ENCODE measurements around the gene RASSF4. TPM values are rescaled to one million over a fixed set of nuclear protein-coding genes. Genes with fewer than 3 reads are reported as not detected.

Gene RASSF4, protein sequence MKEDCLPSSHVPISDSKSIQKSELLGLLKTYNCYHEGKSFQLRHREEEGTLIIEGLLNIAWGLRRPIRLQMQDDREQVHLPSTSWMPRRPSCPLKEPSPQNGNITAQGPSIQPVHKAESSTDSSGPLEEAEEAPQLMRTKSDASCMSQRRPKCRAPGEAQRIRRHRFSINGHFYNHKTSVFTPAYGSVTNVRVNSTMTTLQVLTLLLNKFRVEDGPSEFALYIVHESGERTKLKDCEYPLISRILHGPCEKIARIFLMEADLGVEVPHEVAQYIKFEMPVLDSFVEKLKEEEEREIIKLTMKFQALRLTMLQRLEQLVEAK
- total RNA-seq (2014; rRNA removed; shearing (Covaris generic)): 7.6 and 7.8 TPM in 2 replicates

DNA sequence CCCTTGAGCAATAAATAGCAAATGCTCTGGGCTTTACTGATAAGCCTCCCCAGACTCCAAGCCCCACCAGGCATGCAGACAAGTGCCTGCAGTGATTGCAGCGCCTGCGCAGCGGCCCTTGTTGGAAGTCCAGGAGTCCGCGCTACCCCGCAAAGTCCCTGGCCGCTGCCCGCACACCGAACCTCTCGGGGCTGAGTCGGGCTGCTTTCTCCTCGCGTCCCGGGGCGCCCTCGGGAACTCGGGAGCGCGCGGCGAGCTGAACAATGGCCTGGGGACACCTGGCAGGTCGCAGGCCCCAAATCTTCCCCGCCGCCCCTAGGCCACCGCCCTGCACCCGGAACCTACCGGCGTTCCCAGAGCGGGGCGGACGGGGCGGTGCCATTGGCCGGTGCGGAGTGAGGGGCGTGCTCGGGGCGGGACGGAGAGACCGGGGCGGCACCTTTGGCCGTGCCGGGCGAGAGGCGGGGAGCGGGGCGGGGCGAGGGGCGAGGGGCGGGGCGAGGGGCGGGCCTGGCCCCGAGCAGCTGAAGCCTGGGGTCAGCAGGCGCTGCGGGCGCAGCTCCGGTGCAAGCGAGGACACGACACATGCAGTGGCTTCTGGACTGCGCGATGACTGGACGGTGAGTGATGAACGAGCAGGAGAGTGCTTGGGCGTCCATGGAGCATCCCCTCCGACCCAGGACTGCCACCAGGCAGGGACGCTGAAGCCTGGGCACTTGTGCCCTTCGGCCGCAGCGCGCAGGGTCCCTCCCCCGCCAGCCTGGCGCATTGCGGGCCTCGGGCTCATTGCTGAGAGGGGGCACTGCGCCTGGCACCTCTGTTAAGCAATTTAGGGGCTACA lies at the start of gene RASSF4:
RASSF4 (plus strand) TSS at position 556 of the 841 bp plus-strand sequence. CDS start 10,401 bp downstream, outside the sequence.
- DNase-seq (ENCODE audit: low spot score): peak; percentile 74

DNA sequence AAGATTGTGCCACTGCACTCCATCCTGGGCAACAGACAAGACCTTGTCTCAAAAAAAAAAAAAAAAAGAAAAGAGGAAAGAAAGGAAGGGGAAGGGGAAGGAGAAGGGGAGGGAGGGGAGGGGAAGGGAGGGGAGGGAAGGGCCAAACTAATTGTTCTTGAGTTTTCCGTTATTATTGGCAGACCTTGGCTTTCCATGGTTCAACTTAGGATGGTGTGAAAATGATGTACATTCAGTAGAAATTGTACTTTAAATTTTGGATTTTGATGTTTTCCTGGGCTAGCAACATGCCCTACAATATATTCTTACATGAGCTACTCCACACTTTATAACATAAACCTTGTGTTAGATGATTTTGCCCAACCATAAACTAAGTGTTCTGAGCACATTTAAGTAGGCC lies 49.7 kb upstream of the RASSF4 start:
- DNase-seq (ENCODE audit: low spot score): no peak

DNA sequence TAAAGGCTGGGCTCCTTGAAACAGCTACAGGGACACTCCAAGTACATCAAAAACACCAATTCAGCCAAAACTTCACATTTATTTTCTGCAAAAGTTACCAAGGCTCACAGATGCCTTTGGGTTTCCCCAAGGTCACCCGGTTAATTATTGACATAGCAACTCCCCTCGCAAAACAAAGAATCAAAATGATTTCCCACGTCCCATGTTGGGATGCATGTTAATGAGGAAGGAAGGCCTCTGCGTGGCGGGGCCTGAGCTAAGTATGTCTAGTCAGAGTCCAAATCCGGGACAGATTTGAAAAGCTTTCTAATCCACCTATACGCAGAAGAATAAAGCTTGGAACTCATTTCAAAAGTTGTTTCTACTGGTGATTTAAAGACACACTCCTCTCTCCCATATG lies 49.0 kb upstream of the RASSF4 start:
- DNase-seq (ENCODE audit: low spot score): no peak

DNA sequence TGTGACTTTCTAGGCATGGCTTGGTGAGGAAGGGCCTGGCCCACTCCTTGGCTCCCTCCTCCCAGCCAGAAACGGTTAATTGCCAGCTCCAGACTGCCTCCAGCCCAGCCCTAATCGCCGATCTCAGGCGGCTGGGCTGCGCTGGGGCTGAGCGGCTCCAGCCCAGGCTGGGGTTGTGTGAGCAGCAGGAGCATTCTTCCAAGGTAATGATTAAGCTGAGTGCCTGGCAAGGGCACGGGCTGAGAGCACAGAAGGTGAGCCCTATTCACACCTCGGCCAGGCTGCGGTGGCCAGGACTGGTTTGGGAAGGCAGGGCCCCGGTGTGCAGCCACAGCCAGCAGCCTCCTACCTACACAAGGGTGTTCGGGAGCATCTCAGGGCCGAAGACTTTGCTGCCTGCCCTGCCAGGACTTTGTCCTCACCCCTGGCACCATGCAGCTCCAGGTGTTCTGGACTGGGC lies 48.5 kb upstream of the RASSF4 start, which contains the start of gene TMEM72:
TMEM72 (plus strand) TSS at position 257 of the 460 bp plus-strand sequence; CDS start at position 433, 176 bp downstream.
- DNase-seq (ENCODE audit: low spot score): no peak

DNA sequence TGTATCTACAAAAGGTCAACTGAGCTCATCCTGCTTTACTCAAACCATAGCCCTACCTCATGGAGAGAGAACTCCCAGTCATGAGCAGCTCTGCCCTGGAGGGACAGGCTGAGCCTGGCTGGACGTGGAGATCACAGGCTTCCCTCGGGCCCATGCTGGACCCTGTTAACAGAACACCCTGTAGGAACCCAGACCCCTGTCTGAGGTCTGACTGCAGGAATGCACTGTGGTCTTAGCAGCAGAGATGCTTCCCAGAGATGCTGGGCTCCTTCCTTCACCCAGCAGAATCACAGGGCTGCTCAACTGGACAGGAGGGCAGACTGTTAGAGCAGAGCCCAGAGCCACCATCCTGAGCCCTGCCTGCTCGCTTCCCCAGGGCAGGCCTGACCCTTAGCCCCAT lies 47.7 kb upstream of the RASSF4 start:
- DNase-seq (ENCODE audit: low spot score): no peak

DNA sequence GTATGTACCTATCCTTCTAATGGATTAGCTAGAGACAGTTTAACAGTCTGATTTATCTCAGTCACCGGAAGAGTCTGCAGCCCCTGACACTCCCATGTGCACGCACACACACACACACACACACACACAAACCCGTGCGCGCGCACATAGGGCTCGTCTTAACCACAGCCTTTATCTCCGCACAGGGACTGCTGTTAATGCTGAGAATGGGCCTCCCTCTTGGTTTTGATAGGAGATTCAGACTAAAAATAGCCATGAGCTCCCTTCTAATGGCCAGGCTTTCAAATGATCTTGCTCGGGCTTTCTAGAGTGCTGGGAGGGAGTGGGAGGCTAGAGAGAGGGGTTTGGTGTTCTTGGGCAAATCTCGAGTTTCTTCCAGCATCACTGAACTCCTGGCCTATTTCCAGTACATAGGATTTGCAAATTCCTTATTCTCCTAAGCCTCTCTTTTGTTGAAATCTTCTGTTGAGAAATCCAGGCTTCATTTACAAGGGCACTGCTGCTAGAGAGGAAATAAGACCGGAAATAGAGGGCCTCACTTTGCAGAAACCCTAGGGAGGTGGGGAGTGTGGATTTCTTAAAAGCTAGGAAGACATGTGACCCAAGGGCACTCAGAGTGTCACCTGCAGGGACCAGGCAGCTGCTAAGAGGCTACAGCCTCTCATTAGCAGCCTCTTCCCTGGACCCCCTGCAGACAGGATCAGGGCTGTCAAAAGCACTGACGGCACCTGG lies 46.1 kb upstream of the RASSF4 start:
- DNase-seq (ENCODE audit: low spot score): no peak

DNA sequence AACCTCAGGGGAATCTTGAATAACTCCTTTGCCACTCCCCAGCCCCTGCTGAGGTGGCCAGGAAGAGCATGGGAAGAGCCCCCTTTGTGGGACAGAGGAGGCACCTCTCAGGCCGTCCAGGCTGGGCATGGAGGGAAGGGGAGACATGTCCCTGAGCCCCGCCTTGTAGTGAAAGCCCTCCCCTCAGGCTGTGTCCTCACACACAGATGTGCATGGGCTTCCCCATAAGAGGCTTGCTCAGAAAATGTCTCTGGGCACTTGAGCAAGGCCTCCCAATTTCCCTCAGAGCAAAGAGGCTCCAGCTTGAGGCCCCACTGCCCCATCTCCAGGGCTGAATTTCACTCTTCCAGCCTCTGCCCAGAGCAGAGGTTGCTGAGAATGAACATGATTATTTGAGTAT lies 44.7 kb upstream of the RASSF4 start:
- DNase-seq (ENCODE audit: low spot score): no peak

DNA sequence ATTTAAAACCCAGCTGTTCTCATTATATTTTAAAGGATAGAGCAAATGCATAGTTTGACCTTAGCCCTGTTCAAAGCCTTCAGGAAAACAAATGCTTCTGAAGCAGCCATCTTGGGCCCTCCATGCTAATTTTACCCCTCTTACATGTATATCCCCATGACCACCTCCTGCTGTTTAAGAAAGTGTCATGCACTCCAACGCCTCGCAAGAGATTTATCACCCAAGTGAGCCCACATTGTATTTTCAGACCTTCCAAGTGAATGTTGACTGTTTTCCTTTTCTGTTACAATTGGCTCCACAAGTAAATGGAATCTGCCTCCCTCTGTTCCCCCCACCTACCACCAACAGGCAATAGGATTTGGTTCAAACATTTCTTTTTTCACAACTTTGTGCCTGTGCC lies 43.2 kb upstream of the RASSF4 start:
- no peak for DNase-seq (ENCODE audit: low spot score)

DNA sequence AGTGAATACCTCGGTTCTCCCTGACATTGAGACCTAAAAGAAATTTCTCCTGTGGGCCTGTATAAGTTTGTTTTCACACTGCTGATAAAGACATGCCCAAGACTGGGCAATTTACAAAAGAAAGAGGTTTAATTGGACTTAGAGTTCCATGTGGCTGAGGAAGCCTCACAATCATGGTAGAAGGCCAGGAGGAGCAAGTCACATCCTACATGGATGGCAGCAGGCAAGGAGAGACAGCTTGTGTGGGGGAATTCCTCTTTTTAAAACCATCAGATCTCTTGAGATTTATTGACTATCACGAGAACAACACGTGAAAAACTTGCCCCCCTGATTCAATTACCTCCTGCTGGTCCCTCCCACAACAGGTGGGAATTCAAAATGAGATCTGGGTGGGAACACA lies 41.8 kb upstream of the RASSF4 start:
- no peak for DNase-seq (ENCODE audit: low spot score)

DNA sequence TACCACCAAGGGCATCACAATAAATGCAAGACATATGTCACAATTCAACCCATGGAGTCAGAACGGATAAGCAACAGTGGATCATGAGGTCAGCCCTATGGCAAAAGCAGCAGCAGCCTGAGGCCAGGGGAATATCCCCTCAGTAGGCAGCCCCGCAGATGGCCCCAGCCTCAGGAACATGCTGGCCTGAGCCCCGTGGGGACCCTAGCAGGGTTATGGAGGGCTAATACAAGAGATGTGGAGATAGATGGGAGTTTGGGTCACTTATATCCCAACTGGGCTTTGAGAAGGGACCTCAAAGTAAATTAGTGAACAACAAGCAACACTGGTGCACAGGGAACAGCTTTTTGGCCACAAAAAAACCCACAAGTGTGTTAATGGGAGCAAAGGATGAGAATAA lies 39.4 kb upstream of the RASSF4 start:
- DNase-seq (ENCODE audit: low spot score): no peak

DNA sequence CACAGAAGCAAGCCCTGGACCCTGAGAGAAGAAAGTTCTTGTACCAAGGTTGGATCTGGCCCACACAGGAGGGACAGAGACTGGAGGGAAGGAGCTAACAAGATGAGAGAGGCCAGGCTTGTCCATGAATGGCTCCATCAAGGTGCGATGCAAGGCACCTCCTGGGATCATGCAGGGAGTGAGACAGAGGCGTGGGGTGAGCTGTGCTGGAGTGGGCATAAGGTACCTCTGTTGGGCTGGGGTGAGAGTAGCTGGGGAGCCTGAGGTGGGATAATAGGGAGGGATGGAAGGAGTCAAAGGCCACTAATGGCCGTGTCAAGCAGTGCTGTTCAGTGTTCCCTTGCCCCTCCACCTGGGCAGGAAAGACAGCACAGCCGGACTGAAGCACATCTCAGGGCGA lies 38.5 kb upstream of the RASSF4 start:
- DNase-seq (ENCODE audit: low spot score): no peak

DNA sequence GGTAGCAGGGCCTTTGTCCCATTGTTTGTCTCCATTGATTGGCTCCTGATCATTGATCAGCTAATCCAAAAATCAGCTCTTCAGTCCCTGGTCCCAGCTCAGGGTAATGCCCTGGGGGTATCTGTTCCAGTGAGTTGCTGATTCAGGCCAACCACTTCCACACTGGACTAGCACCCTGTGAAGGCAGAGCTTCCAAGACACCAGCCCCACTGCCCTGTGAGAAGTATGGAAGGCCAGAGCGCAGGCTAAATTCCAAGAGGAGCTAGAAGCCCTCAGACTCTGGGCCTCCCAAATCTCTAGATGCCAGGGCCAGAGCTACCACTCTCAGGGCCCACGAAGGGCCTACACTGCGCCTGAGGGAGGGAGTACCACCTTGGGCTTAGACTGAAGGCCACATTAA lies 38.1 kb upstream of the RASSF4 start:
- DNase-seq (ENCODE audit: low spot score): no peak

DNA sequence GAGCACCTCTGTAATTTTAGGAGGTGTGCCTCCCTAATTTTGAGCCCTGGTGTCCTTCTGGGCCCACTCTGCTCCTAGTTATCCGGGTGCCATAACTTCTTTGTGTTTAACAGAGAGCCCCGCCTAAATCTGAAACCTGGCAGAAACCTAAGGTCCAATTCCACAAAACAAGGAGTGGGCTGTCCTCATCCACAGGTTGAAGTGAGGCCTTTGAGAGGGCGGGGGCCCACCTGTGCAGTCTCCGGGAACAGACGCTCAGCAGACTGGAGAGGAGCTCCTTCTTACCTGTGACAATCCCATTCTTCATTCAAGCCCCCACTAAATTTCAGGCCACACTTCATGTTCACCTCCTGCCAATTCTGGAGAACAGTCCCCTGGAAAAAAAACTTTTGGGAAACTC lies 37.6 kb upstream of the RASSF4 start:
- DNase-seq (ENCODE audit: low spot score): no peak

DNA sequence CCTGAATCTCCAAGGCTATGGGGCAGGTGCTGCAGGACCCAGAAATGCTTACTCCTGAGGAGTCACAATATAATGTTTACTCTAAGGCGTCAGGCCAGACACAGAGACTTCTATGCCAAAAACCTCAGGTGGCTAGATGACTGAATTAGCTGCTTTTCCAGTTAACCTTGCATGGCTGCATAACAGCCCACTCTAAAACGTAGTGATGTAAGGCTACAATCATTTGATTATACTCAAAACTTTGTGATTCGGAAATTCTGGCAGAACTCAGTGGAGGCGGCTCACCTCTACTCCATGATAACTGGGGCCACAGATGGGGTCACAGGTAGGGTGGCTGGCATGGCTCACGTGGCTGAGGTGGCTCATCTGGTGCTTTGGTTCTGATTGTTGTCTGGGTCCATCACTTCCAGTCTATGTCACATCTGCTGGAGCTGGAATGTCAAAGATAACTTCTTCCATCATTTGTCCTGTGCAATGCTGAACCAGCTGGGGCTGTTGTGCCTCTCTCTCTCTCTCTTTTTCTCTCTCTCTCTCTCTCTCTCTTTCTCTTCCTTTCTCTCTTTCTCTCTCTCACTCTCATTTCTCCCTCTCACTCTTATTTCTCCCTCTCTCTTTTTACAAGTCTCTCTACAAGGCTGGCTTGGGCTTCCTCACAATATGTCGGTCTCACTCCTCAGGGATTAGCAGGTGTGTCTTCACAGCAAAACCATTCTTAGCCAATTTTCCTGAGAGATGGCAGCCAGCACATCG lies 36.6 kb upstream of the RASSF4 start:
- DNase-seq (ENCODE audit: low spot score): no peak

DNA sequence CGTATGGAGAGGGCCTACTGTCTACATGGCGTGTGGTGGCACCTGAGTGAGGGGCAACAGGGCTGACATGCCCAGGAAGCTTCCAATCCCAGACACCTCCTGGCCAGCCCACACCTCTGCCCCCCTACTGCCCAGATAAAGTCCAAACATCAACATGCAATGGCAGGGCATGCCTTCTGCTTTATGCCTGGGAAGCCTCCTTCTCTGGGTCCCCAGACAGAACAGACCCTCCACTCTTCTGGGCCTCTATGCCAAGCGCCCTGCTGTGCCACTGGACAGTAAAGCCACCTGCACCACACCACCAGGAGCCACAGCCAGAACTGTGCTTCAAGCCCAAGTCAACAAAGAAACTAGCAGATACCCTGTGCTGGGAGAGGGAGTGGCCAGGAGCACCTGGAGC lies 36.0 kb upstream of the RASSF4 start:
- no peak for DNase-seq (ENCODE audit: low spot score)

DNA sequence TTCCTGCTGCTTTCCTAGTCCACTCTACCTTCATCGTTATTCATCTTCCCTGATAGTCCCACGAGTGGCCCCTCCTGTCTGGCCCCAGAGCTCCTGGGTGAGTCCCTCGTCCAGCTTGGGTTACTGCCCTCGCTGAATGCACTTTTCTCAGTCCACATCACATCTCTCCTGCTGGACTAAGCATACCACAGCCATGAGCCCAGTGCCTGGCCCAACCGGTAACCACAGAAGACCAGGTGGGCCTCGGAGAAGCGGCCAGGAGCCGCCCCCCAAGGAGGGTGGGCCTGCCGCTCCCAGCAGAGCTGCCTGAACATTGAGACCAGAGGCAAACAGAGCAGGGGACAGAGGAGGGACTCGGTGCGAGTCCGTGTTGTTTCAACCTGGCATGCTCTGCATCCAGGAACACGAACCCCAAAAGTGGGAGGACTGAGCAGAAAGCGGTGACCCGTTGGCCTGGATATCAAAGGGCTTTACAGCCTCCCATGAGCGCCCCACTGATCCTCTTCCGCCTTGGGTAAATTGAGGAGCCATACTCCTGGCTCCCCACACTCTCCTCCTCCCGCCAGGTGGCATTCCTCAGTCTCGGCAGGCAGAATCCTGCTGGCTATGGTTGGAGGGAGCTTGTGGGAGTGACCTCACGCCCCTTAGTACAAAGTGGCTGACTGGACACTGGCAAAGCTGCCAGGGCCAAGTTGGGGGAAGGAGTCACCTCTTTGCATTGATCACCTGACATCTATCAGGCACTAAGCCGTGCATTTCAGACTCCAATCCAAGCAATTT lies 35.2 kb upstream of the RASSF4 start:
- DNase-seq (ENCODE audit: low spot score): no peak

DNA sequence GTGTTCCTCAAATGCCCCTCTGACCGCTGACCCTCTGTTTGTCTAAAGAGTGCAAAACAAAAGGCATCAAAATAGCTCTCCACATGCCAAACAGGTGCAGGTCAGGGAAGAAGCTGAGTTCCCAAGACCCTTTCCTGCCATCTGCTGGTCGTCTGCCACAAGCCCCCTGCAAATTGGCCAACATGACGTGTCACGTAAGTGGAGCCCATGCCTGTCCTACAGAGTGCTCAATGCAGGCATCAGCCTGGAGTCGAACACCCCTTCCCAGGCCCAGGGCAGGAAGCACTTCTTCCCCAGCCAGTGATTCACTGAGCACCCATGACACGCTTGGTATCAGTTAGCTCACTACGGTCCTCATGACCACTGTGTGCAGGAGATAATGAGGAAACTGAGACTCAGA lies 34.4 kb upstream of the RASSF4 start:
- no peak for DNase-seq (ENCODE audit: low spot score)

DNA sequence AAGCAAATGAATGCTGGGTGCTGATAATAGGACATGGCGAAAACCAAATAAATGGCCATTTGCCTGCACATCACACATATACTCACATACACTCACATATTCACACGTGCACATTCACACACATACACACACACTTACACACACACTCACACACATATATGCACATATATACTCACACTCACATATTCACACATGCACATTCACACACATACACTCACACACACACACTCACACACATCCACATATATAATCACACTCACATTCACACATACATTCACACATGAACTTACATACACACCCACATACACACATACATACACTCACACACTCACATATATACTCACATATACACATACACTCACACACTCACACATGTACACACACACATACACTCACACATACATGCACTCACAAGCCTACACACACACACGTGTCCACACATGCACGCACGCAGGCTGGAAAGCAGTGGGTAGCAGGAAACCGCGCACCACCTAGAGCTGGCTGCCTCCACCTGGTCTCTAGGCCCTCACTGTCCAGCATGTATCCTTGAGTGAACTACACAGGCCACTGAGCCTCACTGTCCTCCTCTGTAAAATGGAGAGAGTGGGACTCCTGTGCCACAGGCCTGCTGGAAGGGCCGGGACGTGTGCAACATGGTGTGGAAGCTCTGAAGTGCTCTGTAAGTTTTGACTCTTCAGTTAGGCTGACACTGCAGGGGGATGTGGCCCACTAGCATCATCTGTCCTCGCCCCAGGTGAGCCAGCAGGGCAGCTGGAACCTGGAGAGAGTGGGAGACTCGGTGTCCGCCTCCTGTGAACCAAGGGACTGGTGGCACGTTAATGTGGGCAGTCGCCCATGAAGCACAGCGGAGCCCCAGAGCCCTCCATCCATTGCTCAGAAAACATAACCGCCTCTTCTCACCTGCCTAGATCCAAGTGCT lies 33.5 kb upstream of the RASSF4 start:
- DNase-seq (ENCODE audit: low spot score): no peak

DNA sequence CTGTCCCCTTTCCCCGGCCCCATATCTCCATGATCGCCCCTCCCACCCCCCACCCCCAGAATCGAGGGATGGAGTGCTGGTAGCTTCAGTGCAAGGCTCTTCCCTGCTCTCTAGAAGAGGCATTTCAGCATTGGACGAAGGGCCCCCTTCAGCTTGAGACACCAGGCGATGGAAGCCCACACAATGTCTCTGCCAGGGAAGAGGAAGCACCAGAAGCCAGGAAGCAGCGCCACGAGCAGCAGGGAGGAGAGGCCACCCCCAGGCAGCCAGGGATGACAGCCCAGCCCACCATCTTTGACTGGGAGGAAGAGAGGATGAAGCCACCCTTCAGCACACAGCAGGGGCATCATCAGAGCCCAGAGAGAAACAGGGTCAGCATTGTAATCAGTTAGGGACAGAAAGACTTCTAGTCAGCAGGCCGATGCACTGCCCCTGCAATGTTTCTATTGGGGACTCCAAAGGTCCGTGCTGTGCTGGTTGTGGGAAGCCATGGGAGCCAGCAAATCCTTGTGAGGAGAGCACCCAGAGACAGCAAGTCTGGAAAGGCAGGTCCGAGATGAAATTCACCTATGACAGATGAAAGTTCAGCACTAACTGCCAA lies 32.8 kb upstream of the RASSF4 start:
- no peak for DNase-seq (ENCODE audit: low spot score)

Data from H4 (cell line).